Activated CD4-positive, alpha-beta T cell treated with anti-CD3 and anti-CD28 coated beads, Interleukin-2, amount 10 ng/mL, durations not matched to agents 24 days and 14 days (primary cell): ENCODE results near the gene IFNGR2. TPM values are rescaled to one million over a fixed set of nuclear protein-coding genes. Genes with fewer than 3 reads are reported as not detected.
A peak's percentile ranks its signal among the peaks of the same experiment; 100 is the strongest.
"Not testable (repeated sequence)": the region's sequence is repeated elsewhere in the genome, so short reads cannot be mapped to it uniquely, and the experiment has no call there.

ENCODE experiments used
- DNase-seq: peaks from one replicate; pipeline ENCODE4 v3.0.0; 2022
- H3K27ac Mint-ChIP-seq: one replicate; pipeline ENCODE4 v1.8.0; 2022; ENCODE audit warnings: mild to moderate bottlenecking, mixed read lengths
- H3K27me3 Mint-ChIP-seq: one replicate; pipeline ENCODE4 v1.8.0; 2022; ENCODE audit warnings: mixed read lengths
- H3K36me3 Mint-ChIP-seq: one replicate; pipeline ENCODE4 v1.8.0; 2022; ENCODE audit warnings: low read depth, mild to moderate bottlenecking, mixed read lengths
- H3K4me1 Mint-ChIP-seq: one replicate; pipeline ENCODE4 v1.8.0; 2021; ENCODE audit warnings: mixed read lengths
- H3K4me3 Mint-ChIP-seq: one replicate; pipeline ENCODE4 v1.8.0; 2022; ENCODE audit warnings: mild to moderate bottlenecking, moderate library complexity, mixed read lengths
- H3K9me3 Mint-ChIP-seq: one replicate; pipeline ENCODE4 v1.8.0; 2021; ENCODE audit warnings: mixed read lengths
- intact Hi-C: fragments of 100-400 bp; cut with micrococcal nuclease; formaldehyde crosslinking; loops from one replicate; pipeline ENCODE4 v1.15.1; 2023
- total RNA-seq: library from RNA; stranded (reverse); gene quantifications from 2 replicates; pipeline ENCODE4 v1.2.3, GENCODE V29; 2022

Gene IFNGR2
- total RNA-seq, 1 donor from 2014 or later = 8.5 TPM

DNA sequence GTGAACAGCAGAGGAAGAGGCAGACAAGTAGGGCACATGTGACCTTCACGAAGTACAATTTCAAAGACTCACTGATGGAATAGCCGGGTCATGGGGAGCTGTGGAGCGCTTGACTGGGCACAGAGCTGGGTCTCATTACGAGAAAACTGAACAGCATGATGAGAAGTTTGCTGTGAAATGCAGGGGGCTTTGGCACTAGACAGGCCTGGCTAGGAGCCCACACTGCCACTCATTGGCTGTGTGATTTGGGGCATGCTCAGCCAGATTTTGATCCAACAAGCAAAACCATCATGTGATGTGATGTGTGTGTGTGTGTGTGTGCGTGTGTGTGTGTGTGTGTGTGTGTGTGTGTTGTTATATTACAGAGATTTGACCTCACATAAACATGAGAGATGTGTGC lies 4.9 kb upstream of the IFNGR2 start:
- Mint-ChIP-seq H3K4me1 (peaks cover 5% of the 10 kb centered on the region), H3K9me3 (peaks cover 5% of the 10 kb centered on the region), H3K4me3 (no peak overlapping the region), H3K36me3 (no peaks in the 10 kb centered on the region), H3K27ac (no peak overlapping the region), H3K27me3 (peaks cover 49% of the 10 kb centered on the region)
- intact Hi-C loops = no loop called here
- DNase-seq = peak; percentile 55

DNA sequence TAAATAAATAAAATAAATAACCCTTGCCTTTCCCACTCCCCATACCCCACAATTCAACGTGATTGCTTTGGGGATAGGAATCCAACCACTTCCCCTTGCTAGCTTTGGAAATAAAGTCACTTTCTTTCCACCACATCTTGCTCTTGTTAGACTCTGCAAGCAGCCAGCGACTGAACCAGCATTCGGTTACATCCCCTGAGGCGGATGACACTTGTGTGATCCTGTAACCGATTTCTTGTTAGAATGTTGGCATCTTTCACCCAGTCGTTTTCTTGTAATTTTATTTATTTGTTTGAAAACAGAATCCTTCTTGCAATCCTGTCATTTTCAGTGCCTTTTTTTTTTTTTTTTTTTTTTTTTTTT lies 1.6 kb upstream of the IFNGR2 start:
- Mint-ChIP-seq H3K4me1 (peaks cover 27% of the 10 kb centered on the region), H3K4me3 (no peak overlapping the region), H3K9me3 (peaks cover 5% of the 10 kb centered on the region), H3K36me3 (peaks cover 5% of the 10 kb centered on the region), H3K27ac (no peak overlapping the region), H3K27me3 (peaks cover 44% of the 10 kb centered on the region)
- DNase-seq = no peak
- intact Hi-C loops = no loop called here

DNA sequence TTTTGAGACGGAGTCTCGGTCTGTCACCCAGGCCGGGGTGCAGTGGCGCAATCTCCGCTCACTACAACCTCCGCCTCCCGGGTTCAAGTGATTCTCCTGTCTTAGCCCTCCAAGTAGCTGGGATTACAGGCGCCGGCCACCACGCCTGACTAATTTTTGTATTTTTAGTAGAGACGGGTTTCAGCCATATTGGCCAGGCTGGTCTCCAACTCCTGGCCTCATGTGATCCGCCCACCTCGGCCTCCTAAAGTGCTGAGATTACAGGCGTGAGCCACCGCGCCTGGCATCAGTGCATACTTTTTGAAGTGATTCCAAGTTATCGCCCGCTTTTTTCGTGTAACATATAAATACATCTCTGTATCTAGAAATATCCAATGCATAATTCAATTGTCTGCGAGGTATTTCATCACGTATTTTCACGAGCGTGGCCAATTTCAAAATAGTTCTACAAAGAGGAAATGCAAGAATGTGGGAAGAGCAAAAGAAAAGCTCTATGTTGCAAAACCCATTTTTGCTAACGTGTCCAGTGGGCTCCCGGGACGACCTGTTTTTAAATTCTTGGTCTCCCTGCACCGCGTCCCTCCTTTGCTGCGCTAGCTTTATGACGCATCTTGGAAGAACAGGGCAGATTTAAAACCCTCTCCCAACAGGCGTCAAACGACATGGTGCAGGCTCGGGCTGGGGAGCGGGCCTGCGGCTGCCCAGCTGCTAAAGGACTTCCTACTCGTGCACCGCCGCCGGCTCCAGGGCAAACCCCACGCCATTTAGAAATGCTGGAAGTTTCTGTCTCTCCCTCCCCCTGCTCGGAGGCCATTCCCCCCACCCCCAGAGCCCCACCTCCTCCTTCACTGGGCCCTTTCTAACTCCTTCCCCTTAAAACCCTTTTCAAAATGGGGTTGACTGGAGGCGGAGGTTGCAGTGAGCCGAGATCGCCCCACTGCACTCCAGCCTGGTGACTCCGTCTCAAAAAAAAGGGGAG lies 923 bp upstream of the IFNGR2 start:
- peak overlapping the region; percentile 75 for H3K27ac Mint-ChIP-seq
- peak overlapping the region; percentile 74 for H3K4me3 Mint-ChIP-seq
- H3K36me3 Mint-ChIP-seq = peaks cover 5% of the 10 kb centered on the region
- peaks cover 33% of the 10 kb centered on the region for H3K4me1 Mint-ChIP-seq
- peak; percentile 55 for DNase-seq
- H3K27me3 Mint-ChIP-seq = peaks cover 46% of the 10 kb centered on the region
- H3K9me3 Mint-ChIP-seq = peaks cover 5% of the 10 kb centered on the region
- intact Hi-C loops = no loop called here

DNA sequence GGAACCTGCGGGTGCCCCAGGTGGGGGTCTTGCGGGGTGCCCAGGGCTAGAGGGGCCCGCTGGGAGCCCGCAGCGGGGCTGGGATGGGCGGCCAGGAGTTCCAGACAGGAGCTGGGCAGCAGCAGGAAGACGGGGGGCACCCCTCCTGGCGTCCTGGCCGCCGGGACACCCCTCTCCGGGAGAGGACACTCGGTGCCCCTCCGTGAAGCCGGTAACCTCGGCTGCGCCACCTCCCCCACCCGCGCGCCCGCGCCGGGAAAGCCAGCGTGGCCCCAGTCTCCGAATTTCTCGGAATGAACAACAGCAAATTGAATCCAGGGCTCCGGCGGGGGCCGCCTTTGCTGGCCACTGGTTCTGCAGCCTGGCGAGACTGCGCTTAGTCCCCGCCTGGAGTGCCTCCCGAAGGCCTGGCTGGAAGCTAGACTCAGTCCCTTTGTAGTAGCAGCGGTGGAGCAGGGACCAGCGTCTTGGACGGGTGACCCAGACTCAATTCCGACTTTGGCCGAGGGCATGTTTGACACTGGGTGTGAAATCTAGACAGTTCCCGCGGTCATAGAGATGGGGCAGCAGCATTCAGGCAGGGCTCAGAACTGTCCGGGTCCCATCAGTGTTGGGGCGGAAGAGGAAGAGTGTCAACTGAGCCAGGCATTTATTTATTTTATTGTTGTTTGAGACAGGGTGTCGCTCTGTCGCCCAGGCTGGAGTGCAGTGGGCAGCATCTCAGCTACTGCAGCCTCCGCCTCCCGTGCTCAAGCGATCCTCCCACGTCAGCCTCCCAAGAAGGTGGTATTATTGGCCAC lies 773 bp downstream of the IFNGR2 start:
- H3K36me3 Mint-ChIP-seq = peaks cover 5% of the 10 kb centered on the region
- intact Hi-C loops = no loop called here
- no peaks in the 10 kb centered on the region for H3K9me3 Mint-ChIP-seq
- peak overlapping the region; percentile 87 for H3K4me3 Mint-ChIP-seq
- DNase-seq = peak; percentile 68
- peaks cover 39% of the 10 kb centered on the region for H3K27me3 Mint-ChIP-seq
- H3K4me1 Mint-ChIP-seq = peaks cover 31% of the 10 kb centered on the region
- H3K27ac Mint-ChIP-seq = peak overlapping the region; percentile 85

DNA sequence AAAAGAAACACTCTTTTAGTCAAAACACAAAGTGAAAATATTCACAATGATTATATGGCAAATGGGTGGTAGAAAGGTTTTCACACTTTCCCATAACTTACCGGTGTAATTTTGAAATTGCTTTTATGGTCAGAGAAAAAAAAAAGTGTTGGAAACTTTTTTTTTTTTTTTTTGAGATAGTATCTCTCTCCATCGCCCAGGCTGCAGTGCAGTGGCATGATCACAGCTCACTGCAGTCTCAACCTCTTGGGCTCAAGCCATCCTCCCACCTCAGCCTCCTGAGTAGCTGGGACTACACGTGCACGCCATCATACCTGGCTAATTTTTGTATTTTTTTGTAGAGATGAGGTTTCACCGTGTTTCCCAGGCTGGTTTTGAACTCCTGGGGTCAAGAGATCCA lies 3.3 kb downstream of the IFNGR2 start:
- H3K4me3 Mint-ChIP-seq = peak overlapping the region; percentile 23
- intact Hi-C loops = loop anchor here (1.0 kb wide), 2 partner anchors 23 to 28 kb away; no protein-coding TSS in a partner anchor
- no peaks in the 10 kb centered on the region for H3K9me3 Mint-ChIP-seq
- no peak overlapping the region for H3K27ac Mint-ChIP-seq
- peaks cover 34% of the 10 kb centered on the region for H3K27me3 Mint-ChIP-seq
- H3K36me3 Mint-ChIP-seq = peaks cover 9% of the 10 kb centered on the region
- DNase-seq = no peak
- H3K4me1 Mint-ChIP-seq = peaks cover 31% of the 10 kb centered on the region

DNA sequence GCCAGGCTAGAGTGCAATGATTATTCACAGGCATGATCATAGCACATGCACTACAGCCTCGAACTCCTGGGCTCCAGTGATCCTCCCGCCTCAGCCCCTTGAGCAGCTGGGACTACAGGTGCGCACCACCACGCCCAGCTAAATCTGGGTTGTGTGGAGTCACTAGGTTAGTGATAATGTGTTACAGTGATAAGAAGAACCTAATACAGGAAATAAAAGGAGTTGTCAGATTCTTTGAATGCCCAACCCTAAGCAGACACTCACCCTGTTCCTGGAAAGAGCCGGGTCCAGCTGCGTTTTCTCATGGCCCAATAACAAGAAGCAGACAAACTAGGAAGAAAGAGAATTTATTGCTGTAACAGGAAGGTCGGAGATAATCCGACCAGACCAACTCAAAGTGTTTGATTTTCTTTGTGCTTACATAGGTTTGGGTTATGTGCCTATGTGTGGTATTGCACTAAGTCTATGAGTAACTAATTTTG lies 8.8 kb downstream of the IFNGR2 start:
- intact Hi-C loops = no loop called here
- Mint-ChIP-seq H3K4me1 (peaks cover 23% of the 10 kb centered on the region), H3K9me3 (no peaks in the 10 kb centered on the region), H3K27ac (no peak overlapping the region), H3K36me3 (peaks cover 25% of the 10 kb centered on the region), H3K27me3 (peaks cover 22% of the 10 kb centered on the region), H3K4me3 (no peak overlapping the region)
- DNase-seq = no peak

DNA sequence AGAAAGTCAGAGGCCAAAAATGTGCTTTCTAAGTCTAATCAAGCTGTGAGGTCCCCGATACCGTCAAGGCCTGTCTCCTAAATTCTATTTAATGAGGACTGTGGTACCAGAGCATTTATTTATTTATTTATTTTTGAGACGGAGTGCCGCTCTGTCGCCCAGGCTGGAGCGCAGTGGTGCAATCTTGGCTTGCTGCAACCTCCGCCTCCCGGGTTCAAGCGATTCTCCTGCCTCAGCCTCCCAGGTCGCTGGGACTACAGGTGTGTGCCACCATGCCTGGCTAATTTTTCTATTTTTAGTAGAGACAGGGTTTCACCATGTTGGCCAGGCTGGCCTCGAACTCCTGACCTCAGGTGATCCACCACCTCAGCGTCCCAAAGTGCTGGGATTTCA lies 9.2 kb downstream of the IFNGR2 start:
- H3K9me3 Mint-ChIP-seq, H3K4me3 Mint-ChIP-seq, DNase-seq, intact Hi-C loops, H3K27ac Mint-ChIP-seq: not testable (repeated sequence)
- H3K27me3 Mint-ChIP-seq = peaks cover 17% of the 10 kb centered on the region
- peaks cover 25% of the 10 kb centered on the region for H3K36me3 Mint-ChIP-seq
- H3K4me1 Mint-ChIP-seq = peaks cover 19% of the 10 kb centered on the region

DNA sequence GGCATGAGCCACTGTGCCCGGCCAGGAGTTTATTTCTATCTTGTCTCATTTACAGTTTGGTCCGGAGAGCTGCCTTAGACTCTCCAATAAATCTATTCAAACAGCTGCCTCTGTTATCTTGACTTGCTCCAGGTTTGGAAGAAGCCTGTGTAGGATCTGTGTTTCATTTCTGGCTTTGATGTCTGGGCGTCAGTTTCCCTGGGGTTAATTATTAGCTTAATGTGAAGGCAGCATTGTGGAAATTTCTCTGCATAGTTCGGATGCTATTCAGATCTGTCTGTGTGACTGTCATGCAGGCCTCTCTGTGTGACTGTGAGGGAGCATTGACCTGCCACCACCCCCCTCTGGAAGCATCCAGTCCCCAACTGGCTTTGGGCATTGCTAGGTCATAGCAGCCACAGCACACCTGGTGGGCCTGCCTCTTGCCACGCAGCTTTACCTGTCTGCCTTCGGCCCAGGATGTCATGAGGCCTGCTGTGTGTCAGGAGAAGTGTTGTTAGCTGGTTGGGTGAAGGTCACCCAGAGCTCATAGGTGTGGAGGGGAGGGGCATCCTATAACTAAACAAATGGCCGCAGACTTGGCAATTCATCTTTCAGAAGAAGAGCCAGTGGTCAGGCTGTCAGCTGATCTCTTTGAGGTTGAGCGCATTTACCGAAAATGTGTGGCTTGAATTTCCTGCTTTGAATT lies 9.8 kb downstream of the IFNGR2 start:
- Mint-ChIP-seq H3K27me3 (peaks cover 17% of the 10 kb centered on the region), H3K27ac (no peak overlapping the region), H3K4me3 (no peak overlapping the region), H3K36me3 (peaks cover 26% of the 10 kb centered on the region), H3K4me1 (peaks cover 19% of the 10 kb centered on the region), H3K9me3 (no peaks in the 10 kb centered on the region)
- DNase-seq = no peak
- intact Hi-C loops = no loop called here

DNA sequence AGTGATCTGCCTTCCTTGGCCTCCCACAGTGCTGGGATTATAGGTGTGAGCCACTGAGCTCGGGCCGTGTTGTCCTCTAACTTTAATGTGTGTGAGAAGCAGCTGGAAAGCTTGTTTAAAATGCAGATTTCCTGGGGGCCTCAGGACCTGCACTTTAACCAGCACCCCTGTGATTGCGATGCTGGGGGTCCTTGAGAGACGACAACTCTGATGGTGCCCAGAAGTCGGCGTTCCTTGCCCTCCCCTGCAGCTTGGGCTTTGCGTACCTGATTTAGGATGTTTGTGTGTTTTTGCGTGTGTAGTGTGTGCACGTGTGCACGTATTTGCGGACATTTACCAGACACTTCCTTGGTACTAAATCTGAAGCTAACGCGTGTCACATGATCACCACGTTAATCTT lies 10.9 kb downstream of the IFNGR2 start:
- Mint-ChIP-seq H3K36me3 (peaks cover 28% of the 10 kb centered on the region), H3K4me3 (no peak overlapping the region), H3K27ac (no peak overlapping the region), H3K9me3 (no peaks in the 10 kb centered on the region), H3K4me1 (peaks cover 19% of the 10 kb centered on the region), H3K27me3 (peaks cover 12% of the 10 kb centered on the region)
- intact Hi-C loops = no loop called here
- no peak for DNase-seq

DNA sequence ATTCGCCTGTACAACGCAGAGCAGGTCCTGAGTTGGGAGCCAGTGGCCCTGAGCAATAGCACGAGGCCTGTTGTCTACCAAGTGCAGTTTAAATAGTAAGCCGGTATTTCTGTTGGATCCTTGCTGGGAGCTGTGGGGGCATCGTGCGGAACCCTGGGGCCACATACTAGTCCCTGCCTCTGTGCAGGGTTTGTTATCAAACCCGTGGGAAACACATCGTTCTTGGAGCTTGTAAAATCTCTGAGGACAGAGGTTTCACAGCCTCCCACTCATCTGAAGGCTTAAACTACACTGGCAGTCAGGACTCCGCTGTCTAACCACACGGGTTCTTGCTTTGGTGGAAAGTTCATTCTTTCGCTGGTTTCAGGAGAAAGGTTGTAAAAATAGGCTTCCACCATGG lies 11.7 kb downstream of the IFNGR2 start:
- H3K36me3 Mint-ChIP-seq = peaks cover 34% of the 10 kb centered on the region
- intact Hi-C loops = no loop called here
- H3K27ac Mint-ChIP-seq = no peak overlapping the region

DNA sequence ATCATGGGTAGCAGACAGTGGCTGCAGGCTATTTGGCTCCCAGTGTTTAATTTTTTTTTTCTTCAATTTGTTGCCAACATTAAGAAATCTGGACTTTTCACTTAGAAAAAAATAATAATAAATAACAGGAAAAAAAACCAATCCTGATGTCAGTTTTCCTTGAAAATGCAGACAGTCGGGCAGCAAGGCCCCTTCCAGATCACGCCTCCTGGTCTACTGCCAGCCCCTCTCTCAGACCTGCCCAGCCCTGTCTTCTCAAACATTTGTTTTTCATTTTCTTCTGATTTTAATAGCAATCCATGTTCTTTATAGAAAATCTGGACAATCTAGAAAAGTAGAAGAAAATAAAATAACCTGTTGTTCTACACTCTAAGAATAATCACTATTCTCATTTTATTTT lies 15.5 kb downstream of the IFNGR2 start:
- DNase-seq = no peak
- Mint-ChIP-seq H3K9me3 (no peaks in the 10 kb centered on the region), H3K4me3 (no peak overlapping the region), H3K27ac (no peak overlapping the region), H3K4me1 (peaks cover 7% of the 10 kb centered on the region), H3K36me3 (peaks cover 40% of the 10 kb centered on the region), H3K27me3 (peaks cover 4% of the 10 kb centered on the region)
- intact Hi-C loops = no loop called here

More for the DNA sequence above, 11.7 kb downstream of the IFNGR2 start:
- H3K4me3 Mint-ChIP-seq = no peak overlapping the region
- peaks cover 19% of the 10 kb centered on the region for H3K4me1 Mint-ChIP-seq
- H3K27me3 Mint-ChIP-seq = peaks cover 9% of the 10 kb centered on the region
- no peak for DNase-seq
- H3K9me3 Mint-ChIP-seq = no peaks in the 10 kb centered on the region

DNA sequence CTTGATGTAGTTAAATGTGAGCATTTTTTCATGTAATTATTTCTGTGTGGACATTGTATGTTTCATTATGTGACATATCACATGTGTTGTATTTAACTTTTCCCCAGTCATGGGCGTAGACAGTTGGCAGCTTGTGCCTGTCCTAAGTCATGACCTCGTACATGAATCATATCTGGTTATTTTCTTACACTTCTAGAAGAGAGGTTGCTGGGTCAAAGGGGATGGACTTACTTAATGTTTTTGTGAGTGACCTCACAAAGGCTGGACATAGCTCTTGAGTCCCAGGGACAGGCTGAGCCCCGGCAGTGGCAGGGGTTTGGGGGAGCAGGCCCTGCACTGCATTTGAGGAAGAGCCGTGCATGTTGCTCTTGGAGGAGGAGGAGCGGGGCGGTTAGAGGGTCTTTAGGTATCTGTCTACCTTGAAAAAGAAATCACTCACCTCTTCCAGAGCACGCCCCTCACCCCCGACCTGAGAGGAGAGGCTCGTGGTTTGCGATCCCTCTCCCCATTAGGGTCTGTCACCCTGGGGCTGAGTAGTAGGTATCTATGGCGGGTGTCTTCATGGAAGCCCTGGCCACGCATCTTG lies 16.4 kb downstream of the IFNGR2 start:
- Mint-ChIP-seq H3K36me3 (peaks cover 45% of the 10 kb centered on the region), H3K4me3 (no peak overlapping the region), H3K27me3 (peaks cover 4% of the 10 kb centered on the region)

DNA sequence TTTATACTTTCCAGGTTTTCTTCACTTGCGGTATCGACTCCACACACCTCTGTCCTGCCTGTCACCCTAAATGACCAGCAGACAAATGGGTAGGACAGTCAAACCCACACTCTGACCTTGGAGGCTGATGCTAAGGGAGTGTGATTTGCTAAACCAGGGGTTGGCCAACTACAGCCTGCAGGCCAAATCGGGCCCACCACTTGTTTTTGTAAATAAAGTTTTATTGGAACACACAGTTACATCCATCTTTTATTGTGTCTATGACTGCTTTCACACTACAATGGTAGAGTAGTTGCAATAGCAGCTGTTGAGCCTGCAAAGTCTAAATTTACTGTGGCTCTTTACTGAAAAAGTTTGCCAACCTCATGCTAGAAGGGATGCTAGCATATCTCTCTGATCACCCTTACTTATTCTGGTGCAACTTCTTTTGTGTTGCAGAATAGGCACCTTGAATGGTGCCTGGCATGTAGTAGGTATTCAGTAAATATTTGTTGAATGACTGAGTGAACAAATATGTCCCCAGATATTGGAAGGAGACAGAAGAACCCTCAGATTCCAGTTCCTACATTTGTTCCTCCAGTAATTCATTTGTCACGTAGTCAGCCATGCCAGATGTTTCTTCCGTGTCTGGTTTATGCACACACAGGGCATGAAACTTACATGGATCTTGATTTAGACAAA lies 18.6 kb downstream of the IFNGR2 start:
- no peaks in the 10 kb centered on the region for H3K4me1 Mint-ChIP-seq
- H3K36me3 Mint-ChIP-seq = peaks cover 41% of the 10 kb centered on the region
- intact Hi-C loops = no loop called here
- no peak overlapping the region for H3K4me3 Mint-ChIP-seq
- no peak overlapping the region for H3K27ac Mint-ChIP-seq
- no peaks in the 10 kb centered on the region for H3K9me3 Mint-ChIP-seq
- H3K27me3 Mint-ChIP-seq = no peaks in the 10 kb centered on the region
- DNase-seq = no peak

More for the DNA sequence above, 16.4 kb downstream of the IFNGR2 start:
- no peak for DNase-seq
- no peaks in the 10 kb centered on the region for H3K9me3 Mint-ChIP-seq
- H3K27ac Mint-ChIP-seq = no peak overlapping the region
- H3K4me1 Mint-ChIP-seq = peaks cover 7% of the 10 kb centered on the region
- intact Hi-C loops = no loop called here
